Measurements from ENCODE around the gene SLF1.

- TF ChIP-seq CTCF (IDR thresholded peaks at IDR 0.05) (no peak), POLR2A (IDR thresholded peaks at IDR 0.05) (no peak), EP300 (IDR thresholded peaks at IDR 0.05) (no peak)
Observed at GRCh38 chr5:94672746-94673145, 54.3 kb downstream of the SLF1 start.

All from ovary (tissue), 3 donors.